ENCODE measurements around the gene SUCNR1. TPM values are rescaled to one million over a fixed set of nuclear protein-coding genes. Genes with fewer than 3 reads are reported as not detected.
"Not testable (repeated sequence)": the region's sequence is repeated elsewhere in the genome, so short reads cannot be mapped to it uniquely, and the experiment has no call there.

SUCNR1 gene
- total and polyA plus RNA-seq, 4 donors, result 0.16 to 2.5 (median 1.1) TPM

GRCh38 chr3:151881137-151881536 is 7.7 kb downstream of the SUCNR1 start:
- DNase-seq, result no peak
- H3K9ac ChIP-seq (ENCODE audit: insufficient read depth in 1 of 2, low read length in 2 of 2), result no peak overlapping the region
- WGBS, 2 donors, result 93% methylated on average over 6 of the region's 6 CpGs
- no peak overlapping the region for H3K4me3 ChIP-seq
- H3K4me1 ChIP-seq (ENCODE audit: control insufficient read depth in 5 of 5, insufficient read depth in 5 of 5, low read length in 5 of 5), result no peaks in the 10 kb centered on the region
- no peak overlapping the region for H3K27ac ChIP-seq (ENCODE audit: low read depth in 1 of 2, low read length in 1 of 2)
- H3K27me3 ChIP-seq (ENCODE audit: control insufficient read depth in 3 of 3, insufficient read depth in 3 of 3, low read length in 2 of 3), result no peaks in the 10 kb centered on the region
- no peak for ATAC-seq (ENCODE audit: insufficient read depth, low FRiP score)
- H3K9me3 ChIP-seq (ENCODE audit: control insufficient read depth in 4 of 4, insufficient read depth in 3 of 4, low read length in 3 of 4), result no peaks in the 10 kb centered on the region
- TF ChIP-seq CTCF (IDR thresholded peaks at IDR 0.05; ENCODE audit: control extremely low read depth, extremely low read depth), result no peak
- no peaks in the 10 kb centered on the region for H3K36me3 ChIP-seq (ENCODE audit: control insufficient read depth in 4 of 4, insufficient read depth in 4 of 4, low read length in 4 of 4)

- not testable (repeated sequence) for H3K36me3 ChIP-seq (ENCODE audit: control insufficient read depth in 4 of 4, insufficient read depth in 4 of 4, low read length in 4 of 4); H3K9me3 ChIP-seq (ENCODE audit: control insufficient read depth in 4 of 4, insufficient read depth in 3 of 4, low read length in 3 of 4); DNase-seq; H3K9ac ChIP-seq (ENCODE audit: insufficient read depth in 1 of 2, low read length in 2 of 2); H3K27ac ChIP-seq (ENCODE audit: low read depth in 1 of 2, low read length in 1 of 2); H3K4me3 ChIP-seq; ATAC-seq (ENCODE audit: insufficient read depth, low FRiP score); H3K4me1 ChIP-seq (ENCODE audit: control insufficient read depth in 5 of 5, insufficient read depth in 5 of 5, low read length in 5 of 5); H3K27me3 ChIP-seq (ENCODE audit: control insufficient read depth in 3 of 3, insufficient read depth in 3 of 3, low read length in 2 of 3)
- 18 to 56% methylated on average over 3 of the region's 3 CpGs for whole genome bisulfite sequencing, 2 donors
Observed at GRCh38 chr3:151885397-151885796, 12.0 kb downstream of the SUCNR1 start.

- WGBS, 2 donors, result 94 to 100% methylated on average over 1 of the region's 3 CpGs
- H3K9ac ChIP-seq (ENCODE audit: insufficient read depth in 1 of 2, low read length in 2 of 2); H3K9me3 ChIP-seq (ENCODE audit: control insufficient read depth in 4 of 4, insufficient read depth in 3 of 4, low read length in 3 of 4); H3K27me3 ChIP-seq (ENCODE audit: control insufficient read depth in 3 of 3, insufficient read depth in 3 of 3, low read length in 2 of 3); H3K36me3 ChIP-seq (ENCODE audit: control insufficient read depth in 4 of 4, insufficient read depth in 4 of 4, low read length in 4 of 4); H3K4me1 ChIP-seq (ENCODE audit: control insufficient read depth in 5 of 5, insufficient read depth in 5 of 5, low read length in 5 of 5); ATAC-seq (ENCODE audit: insufficient read depth, low FRiP score); H3K4me3 ChIP-seq; H3K27ac ChIP-seq (ENCODE audit: low read depth in 1 of 2, low read length in 1 of 2); DNase-seq: not testable (repeated sequence)
Observed at GRCh38 chr3:151887450-151888211, 14.2 kb downstream of the SUCNR1 start.

GRCh38 chr3:151890721-151891141 is 17.3 kb downstream of the SUCNR1 start:
- peaks cover 0 to 14% (median 0%) of the 10 kb centered on the region in 5 donors for H3K4me1 ChIP-seq (ENCODE audit: control insufficient read depth in 5 of 5, insufficient read depth in 5 of 5, low read length in 5 of 5)
- no peak overlapping the region for H3K27ac ChIP-seq (ENCODE audit: low read depth in 1 of 2, low read length in 1 of 2)
- no peak for TF ChIP-seq CTCF (IDR thresholded peaks at IDR 0.05; ENCODE audit: control extremely low read depth, extremely low read depth)
- 22 to 35% methylated on average over 4 of the region's 4 CpGs for WGBS, 2 donors
- no peak overlapping the region for H3K4me3 ChIP-seq
- no peaks in the 10 kb centered on the region for H3K27me3 ChIP-seq (ENCODE audit: control insufficient read depth in 3 of 3, insufficient read depth in 3 of 3, low read length in 2 of 3)
- DNase-seq (no peak), ATAC-seq (ENCODE audit: insufficient read depth, low FRiP score) (no peak)
- H3K9me3 ChIP-seq (ENCODE audit: control insufficient read depth in 4 of 4, insufficient read depth in 3 of 4, low read length in 3 of 4), result no peaks in the 10 kb centered on the region
- no peaks in the 10 kb centered on the region for H3K36me3 ChIP-seq (ENCODE audit: control insufficient read depth in 4 of 4, insufficient read depth in 4 of 4, low read length in 4 of 4)
- no peak overlapping the region for H3K9ac ChIP-seq (ENCODE audit: insufficient read depth in 1 of 2, low read length in 2 of 2)
